ELR (cell line): ENCODE results near the gene TENM4.

Experiments
- DNase-seq: peaks from one replicate; pipeline ENCODE4 v3.0.0-alpha.2; 2015; ENCODE audit warnings: low read depth

TENM4 gene

GRCh38 chr11:79294845-79295731, 145.7 kb downstream of the TENM4 start:
- DNase-seq: no peak

- no peak for DNase-seq
These were observed 148.9 kb downstream of the TENM4 start for GRCh38 chr11:79291948-79292347.

DNA sequence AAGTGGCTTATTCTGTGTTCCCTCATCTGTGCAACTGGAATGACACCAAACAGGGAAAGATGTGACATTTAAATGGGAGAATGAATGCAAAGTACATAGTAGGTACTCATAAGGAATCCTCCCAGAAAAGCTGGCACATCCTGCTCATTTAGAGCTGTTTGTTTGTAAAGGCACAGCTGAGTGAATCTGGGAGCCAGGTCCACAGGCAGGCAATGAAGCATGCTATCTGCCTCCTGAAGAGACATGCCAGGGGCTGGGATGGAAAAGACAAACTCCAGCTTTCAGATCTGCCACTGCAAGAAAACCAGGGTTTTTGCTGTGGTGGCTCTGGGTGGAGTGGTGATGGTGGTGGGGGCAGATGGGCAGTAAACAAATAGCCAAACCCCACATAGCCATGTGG, 150.1 kb downstream of the TENM4 start:
- no peak for DNase-seq

DNA sequence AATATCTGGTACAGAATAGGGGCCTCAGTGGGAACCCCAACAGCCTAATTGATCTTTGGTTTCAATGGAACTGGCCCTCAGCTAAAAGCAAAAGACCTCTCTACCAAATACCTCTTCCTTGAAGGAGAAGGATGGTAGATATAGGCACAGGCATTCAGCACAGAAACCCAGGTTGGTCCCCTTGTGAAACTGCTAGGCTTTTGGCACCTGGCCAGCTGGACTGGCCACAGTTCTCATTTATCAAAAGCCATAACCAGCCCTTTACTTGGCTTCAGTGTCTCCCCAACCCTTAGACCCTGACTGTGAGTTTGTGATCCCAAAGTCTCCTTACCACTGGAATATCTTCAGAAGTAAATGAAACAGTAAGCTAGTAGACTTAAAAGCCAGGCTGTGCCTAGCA, 152.9 kb downstream of the TENM4 start:
- DNase-seq: no peak

DNA sequence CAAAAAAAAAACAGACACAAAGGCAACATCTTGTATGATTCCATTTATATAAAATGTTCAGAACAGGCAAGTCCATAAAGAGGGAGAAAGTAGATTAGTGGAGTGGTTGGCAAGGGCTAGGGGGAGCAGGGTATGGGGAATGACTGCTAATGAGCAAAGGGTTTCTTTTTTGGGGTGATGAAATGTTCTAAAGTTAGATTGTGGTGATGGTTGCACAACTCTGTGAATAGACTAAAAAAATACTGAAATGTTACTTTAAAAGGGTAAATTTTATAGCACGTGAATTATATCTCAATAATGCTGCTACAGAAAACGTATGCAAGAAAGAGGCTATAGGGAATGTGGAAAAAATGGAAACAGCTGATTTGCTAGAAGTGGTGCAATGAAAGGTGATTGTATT, 155.1 kb downstream of the TENM4 start:
- no peak for DNase-seq

DNA sequence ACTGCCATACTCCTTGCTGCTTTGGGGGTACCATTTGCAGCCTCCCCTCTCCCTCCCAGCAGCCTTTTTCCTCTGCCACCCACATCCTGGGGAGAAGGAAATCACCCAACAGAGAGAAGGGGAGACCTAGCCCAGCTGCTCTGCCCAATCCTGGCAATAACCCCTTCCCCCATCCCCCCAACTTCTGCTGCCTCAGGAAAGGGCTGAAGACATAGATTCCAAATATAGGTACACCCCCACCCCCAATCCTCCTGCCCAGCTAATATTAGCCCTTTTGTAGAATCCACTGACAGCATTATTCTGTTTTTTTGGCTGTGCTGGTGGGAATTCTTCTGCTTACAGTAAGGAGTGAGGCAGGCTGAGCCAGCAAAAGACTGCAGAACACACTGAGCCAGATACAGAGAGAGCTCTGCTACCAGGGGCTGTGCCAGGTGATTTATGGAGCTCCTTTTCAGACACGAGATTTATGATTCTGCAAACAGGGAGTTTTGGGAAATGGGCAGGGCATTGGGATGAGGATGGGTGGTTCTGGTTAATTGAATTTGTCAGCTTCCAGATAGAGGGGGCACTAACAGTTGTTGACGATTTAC, 164.0 kb downstream of the TENM4 start:
- DNase-seq: no peak

DNA sequence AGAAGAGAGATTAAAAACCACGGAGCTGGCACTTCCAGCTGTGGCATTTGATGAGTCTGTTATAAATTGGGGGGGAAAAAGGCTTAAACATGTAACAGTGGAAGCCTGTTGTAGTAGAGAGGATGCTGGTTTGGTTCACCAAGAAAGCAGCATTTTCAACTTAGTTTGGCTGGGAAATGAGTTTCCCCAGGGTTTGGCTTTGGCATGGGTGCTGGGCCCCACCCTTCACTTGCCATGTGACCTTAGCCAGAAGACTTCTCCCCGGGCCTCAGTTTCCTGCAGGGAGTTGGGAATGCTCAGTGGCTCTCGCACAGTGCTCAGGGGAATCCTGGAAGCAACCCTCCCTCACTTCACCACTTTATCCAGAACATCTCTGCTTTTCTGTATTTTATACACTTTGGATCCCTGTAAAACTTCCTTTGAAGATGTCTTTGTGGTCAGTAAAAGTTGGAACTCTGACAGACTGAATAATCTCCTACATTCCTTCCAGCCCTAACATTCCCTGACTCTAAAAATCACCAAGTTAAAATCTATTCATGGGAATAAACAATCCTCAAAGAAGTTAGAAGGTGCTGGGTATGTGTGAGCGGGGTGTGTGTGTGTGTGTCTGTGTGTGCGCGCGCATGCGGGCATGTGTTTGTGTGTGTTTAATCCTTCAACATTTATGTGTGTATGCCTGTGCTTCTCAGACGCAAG, 166.0 kb downstream of the TENM4 start:
- no peak for DNase-seq

GRCh38 chr11:79273781-79274180, 167.0 kb downstream of the TENM4 start:
- DNase-seq: no peak

DNA sequence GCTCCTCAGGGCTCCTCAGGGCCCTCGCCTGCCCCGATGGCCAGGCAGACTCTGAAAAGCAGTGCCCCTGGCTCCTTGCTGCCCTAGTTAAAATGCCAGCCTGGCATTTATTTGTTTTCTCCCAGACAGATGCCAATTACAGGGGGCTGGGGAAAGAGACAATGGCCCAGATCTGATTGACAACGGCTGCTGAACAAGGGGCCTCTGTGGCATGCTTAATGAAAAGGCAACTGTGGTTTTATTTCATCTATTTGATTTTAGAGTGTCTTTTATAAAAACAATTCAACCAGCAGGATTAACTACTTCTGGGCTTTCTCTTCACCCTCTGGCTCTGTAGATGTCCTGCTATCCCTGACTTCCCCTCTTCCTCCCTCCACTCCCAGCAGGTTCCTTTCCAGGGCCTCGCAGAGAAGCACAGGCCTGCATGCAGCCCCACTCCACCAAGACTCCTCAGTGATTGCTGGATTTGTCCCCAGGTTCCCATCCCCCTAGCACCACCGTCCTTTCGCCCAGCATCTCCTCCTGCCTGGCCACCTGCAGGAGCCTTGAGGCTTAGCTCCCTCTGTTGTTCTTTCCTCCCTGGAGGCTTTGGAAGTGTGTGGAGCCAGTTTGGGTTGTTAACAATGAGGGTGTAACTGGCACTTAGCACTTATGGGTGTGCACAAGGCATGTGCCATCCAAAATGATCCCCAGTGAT, 171.1 kb downstream of the TENM4 start:
- DNase-seq: no peak

- DNase-seq: no peak
These were observed 174.4 kb downstream of the TENM4 start for GRCh38 chr11:79266396-79266795.

DNA sequence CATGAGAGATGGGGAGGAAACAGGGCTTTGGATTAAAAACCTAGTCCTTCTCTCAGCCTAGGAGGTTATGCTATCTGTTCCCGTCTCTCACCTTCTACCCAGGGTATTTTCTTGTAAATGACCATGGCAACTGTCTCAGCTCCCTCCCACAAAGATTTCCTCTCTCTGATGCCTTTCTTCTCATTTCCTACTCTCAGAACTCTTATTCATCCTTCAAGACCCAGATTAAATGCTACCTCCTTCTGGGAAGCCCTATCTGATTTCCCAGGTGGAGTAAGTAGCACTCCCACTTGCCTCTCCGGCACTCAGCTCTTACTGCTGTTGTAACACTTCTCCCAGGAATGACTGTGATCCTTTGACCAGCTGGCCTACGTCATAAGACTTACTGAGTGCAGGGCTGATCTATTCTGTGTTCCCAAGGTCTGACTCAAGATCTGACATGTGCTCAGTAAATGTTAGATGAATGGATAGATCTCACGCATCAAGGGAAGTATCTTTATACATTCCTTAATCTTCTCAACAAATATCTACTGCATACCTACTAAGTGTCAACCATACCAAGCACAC, 175.0 kb downstream of the TENM4 start:
- DNase-seq: no peak

DNA sequence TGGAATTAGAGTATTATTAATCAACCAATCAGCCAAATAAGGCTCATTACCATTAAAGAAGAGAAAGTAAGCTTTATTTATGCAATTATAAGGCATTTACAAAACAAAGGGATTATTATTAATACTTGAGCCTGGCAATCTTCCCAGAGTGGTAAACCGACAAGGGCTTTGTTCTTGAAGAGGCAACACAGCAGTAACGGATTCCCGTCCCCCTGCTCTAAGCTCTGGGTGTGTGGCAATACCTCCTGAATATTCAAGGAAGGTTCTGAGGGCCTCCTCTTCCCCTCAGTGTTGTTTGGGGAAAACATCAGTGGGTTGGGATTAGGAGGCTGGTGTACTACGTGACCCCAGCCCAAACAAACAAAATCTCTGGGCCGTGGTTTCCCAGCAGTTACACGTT, 176.5 kb downstream of the TENM4 start:
- DNase-seq: no peak

DNA sequence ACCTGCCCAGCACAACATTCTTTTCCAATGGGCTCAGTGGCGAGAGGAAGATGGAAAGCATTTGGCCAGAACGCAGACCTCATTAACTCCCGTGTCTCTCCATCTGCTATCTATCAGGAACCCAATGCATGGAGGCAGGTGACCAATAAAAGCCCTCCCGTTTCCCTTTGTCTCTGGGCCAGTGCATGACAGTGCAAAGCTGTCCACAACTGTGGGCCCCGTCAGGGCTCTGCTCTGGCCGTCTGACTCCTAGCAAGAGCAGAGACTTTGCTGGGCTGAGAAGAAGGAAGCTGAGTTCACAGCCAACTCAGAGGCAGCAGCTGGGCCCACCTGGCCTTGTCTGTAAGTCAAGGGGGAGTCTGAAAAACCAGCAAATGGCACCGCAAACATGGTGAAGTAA, 177.8 kb downstream of the TENM4 start:
- no peak for DNase-seq

DNA sequence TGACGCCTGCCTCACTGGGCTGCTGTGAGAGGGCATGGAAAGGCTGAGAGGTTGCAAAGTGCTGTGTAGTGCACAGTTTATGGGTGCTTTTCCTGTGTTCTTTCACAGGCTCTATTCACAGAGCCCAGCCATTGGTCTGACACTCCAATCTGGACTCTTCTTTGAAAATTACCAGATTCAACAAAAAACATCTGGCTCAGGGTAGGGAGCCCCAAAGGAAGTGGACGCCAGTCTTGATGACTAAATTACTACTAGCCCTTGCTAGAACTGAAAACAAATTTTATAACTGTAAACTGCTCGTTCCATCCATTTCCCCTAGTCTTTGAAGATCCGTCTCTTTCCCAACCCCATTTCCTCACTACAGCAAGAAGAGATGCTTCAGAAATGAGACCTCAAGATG, 178.6 kb downstream of the TENM4 start:
- no peak for DNase-seq

GRCh38 chr11:79261684-79262083, 179.1 kb downstream of the TENM4 start:
- no peak for DNase-seq

GRCh38 chr11:79259800-79260199, 181.0 kb downstream of the TENM4 start:
- no peak for DNase-seq

- no peak for DNase-seq
These were observed 182.3 kb downstream of the TENM4 start for GRCh38 chr11:79258576-79258975.

DNA sequence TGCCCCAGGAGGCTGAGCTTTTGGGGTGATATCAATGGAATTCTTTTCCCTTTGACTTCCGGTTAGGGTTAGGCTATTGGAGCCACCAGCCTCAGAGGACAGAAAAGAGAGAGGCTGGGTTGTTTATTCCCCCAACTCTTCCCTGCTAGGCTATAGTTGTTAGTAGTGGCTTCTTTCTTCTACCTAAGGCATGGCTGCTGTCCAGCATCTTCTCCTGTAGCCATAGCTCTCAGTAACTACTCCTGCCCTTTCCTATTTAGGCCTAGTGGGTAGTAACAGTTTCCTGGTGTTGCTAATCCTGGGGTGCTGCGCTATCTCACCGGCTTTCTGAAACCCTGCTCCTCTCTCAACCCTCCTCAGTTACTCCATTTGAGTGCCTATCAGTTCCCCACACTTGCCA, 184.9 kb downstream of the TENM4 start:
- DNase-seq: no peak

- no peak for DNase-seq
These were observed 187.6 kb downstream of the TENM4 start for GRCh38 chr11:79253280-79253679.

DNA sequence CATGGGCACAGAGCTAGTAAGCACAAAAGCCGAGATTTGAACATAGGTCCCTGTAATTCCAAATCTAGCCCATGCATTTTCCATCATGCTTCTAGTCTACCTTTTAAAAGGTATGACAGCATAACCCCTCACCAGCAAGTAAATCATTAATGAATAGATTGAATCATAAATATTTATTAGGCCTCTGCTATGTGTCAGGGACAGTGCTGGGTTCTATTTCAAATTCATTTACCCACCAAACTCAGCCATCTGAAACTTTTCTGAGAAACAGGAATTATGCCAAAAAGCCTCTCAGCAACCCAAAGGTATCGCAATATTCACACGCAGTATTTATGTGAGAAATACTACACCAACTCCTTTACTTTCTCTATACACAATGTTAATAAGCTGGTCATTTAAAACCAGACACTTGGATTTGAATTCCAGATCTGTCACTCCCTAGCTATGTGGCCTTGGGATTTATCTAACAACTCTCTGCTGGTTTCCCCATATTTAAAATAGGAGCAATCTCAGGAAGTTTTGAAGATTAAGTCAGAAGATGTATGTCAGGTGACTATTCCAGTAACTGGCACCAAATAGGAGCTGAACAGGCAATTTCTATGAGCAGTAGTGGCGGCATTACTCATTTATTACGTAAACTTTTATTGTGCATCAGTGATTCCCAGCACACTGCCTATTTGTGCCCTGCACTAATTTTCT, 191.4 kb downstream of the TENM4 start:
- DNase-seq: peak; percentile 1

DNA sequence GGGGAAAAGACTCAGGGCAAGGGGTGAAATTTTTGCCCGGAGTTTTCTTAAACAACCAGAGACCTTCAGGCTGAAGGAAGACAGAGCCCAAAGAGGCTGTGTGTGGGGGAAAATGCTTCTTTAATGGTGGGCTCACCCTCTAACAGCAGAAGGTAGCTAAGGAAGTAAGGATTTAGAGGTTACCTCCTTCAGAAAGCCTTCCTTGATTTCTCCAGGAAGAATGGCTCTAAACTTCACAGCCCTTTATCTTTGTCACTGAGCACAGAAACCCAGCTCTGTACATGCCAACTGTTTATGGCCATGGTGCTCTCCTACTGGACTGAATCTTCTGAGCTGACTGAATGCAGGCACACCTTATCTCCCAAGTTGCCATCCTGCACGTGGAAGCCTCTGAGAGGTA, 196.0 kb downstream of the TENM4 start:
- DNase-seq: no peak
